SU-DHL-6 (cell line): Measurements from ENCODE around the gene NRF1.

Experiments
- H2AFZ ChIP-seq: fragments of 200-600 bp; sonication (generic); 2 replicates; pipeline ENCODE4 v1.6.1; 2014; ENCODE audit warnings: low read depth, mild to moderate bottlenecking, moderate library complexity, mixed read lengths, antibody characterized with exemption, low read length; ENCODE audit not compliant: severe bottlenecking
- H3F3A ChIP-seq: fragments of 200-600 bp; shearing (Covaris generic); 2 replicates; pipeline ENCODE4 v1.6.0; 2016; ENCODE audit warnings: antibody characterized with exemption, mild to moderate bottlenecking; ENCODE audit not compliant: insufficient read depth
- H3K27ac ChIP-seq: fragments of 200-600 bp; sonication (generic); 2 replicates; pipeline ENCODE4 v1.5.1; 2016; ENCODE audit warnings: low read depth, mild to moderate bottlenecking, low read length, moderate library complexity, mixed read lengths
- H3K27me3 ChIP-seq: fragments of 200-600 bp; sonication (generic), shearing (Covaris generic); 2 replicates; pipeline ENCODE4 v1.6.0; 2014; ENCODE audit warnings: mild to moderate bottlenecking, low read length
- H3K36me3 ChIP-seq: fragments of 200-600 bp; sonication (generic); 2 replicates; pipeline ENCODE4 v1.6.1; 2014; ENCODE audit warnings: mild to moderate bottlenecking, low read length, mixed read lengths
- H3K4me2 ChIP-seq: fragments of 300-600, 200-600 bp; shearing (Covaris generic), sonication (generic); 2 replicates; pipeline ENCODE4 v1.6.0; 2014; ENCODE audit warnings: low read length, low read depth, mild to moderate bottlenecking; ENCODE audit not compliant: poor library complexity, severe bottlenecking
- H3K4me3 ChIP-seq: fragments of 200-600 bp; sonication (generic); 2 replicates; pipeline ENCODE4 v1.5.1; 2014; ENCODE audit warnings: antibody characterized with exemption, low read length, mild to moderate bottlenecking, mixed read lengths; ENCODE audit not compliant: insufficient read depth, poor library complexity, severe bottlenecking
- H3K79me2 ChIP-seq: fragments of 200-600 bp; sonication (generic); 2 replicates; pipeline ENCODE4 v1.6.1; 2014; ENCODE audit warnings: mild to moderate bottlenecking, low read length, moderate library complexity; ENCODE audit not compliant: insufficient read depth
- H3K9ac ChIP-seq: fragments of 200-600 bp; sonication (generic); 2 replicates; pipeline ENCODE4 v1.7.0; 2014; ENCODE audit warnings: mild to moderate bottlenecking, low read length
- H3K9me2 ChIP-seq: fragments of 200-600 bp; sonication (generic); replicated peaks from 2 replicates; pipeline ENCODE4 v1.6.1; 2014; ENCODE audit warnings: low read length; ENCODE audit not compliant: insufficient read depth
- H3K9me3 ChIP-seq: fragments of 200-600 bp; sonication (generic); 2 replicates; pipeline ENCODE4 v1.6.1; 2014; ENCODE audit warnings: low read length, mixed read lengths; ENCODE audit not compliant: insufficient read depth
- H4K20me1 ChIP-seq: fragments of 200-600 bp; sonication (generic); 2 replicates; pipeline ENCODE4 v1.6.1; 2014; ENCODE audit warnings: low read depth, mild to moderate bottlenecking, antibody characterized with exemption, low read length, moderate library complexity, mixed read lengths
- EZH2phosphoT487 ChIP-seq: fragments of 200-600 bp; sonication (generic), shearing (Covaris generic); conservative IDR thresholded peaks from 2 replicates; pipeline ENCODE4 v1.6.1; 2018; ENCODE audit warnings: mild to moderate bottlenecking, antibody characterized with exemption, low read length, moderate library complexity, mixed read lengths
- TF ChIP-seq, protein P1 (sequence below): fragments of 200-600 bp; sonication (generic); IDR thresholded peaks from one replicate; pipeline ENCODE4 v1.5.1; 2017; ENCODE audit warnings: antibody characterized with exemption, mild to moderate bottlenecking, low read length, moderate library complexity; ENCODE audit not compliant: insufficient read depth, poor library complexity, severe bottlenecking

NRF1 gene

GRCh38 chr7:129719980-129720732 lies 108.6 kb downstream of the NRF1 start:
- Histone ChIP-seq H3K4me3 (no peak overlapping the region), H3K9ac (no peak overlapping the region), H3F3A (no peaks in the 10 kb centered on the region), H2AFZ (no peak overlapping the region), H4K20me1 (no peaks in the 10 kb centered on the region), H3K27me3 (no peaks in the 10 kb centered on the region), H3K27ac (no peak overlapping the region), H3K79me2 (no peaks in the 10 kb centered on the region), H3K4me2 (no peak overlapping the region), H3K9me2 (no peaks in the 10 kb centered on the region), H3K36me3 (no peaks in the 10 kb centered on the region), H3K9me3 (no peaks in the 10 kb centered on the region)
- TF ChIP-seq, protein P1, sequence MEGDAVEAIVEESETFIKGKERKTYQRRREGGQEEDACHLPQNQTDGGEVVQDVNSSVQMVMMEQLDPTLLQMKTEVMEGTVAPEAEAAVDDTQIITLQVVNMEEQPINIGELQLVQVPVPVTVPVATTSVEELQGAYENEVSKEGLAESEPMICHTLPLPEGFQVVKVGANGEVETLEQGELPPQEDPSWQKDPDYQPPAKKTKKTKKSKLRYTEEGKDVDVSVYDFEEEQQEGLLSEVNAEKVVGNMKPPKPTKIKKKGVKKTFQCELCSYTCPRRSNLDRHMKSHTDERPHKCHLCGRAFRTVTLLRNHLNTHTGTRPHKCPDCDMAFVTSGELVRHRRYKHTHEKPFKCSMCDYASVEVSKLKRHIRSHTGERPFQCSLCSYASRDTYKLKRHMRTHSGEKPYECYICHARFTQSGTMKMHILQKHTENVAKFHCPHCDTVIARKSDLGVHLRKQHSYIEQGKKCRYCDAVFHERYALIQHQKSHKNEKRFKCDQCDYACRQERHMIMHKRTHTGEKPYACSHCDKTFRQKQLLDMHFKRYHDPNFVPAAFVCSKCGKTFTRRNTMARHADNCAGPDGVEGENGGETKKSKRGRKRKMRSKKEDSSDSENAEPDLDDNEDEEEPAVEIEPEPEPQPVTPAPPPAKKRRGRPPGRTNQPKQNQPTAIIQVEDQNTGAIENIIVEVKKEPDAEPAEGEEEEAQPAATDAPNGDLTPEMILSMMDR, result no peak
- no peak for TF ChIP-seq EZH2phosphoT487

- Histone ChIP-seq H3F3A (no peaks in the 10 kb centered on the region), H3K9me3 (no peaks in the 10 kb centered on the region), H3K4me2 (no peak overlapping the region), H3K9me2 (no peaks in the 10 kb centered on the region), H3K27ac (no peak overlapping the region), H3K79me2 (no peaks in the 10 kb centered on the region), H3K36me3 (no peaks in the 10 kb centered on the region), H4K20me1 (no peaks in the 10 kb centered on the region), H3K27me3 (no peaks in the 10 kb centered on the region), H2AFZ (no peak overlapping the region), H3K4me3 (no peak overlapping the region), H3K9ac (no peak overlapping the region)
- TF ChIP-seq, protein P1, result no peak
- TF ChIP-seq EZH2phosphoT487, result no peak
These were observed 109.5 kb downstream of the NRF1 start for GRCh38 chr7:129721068-129721467.

DNA sequence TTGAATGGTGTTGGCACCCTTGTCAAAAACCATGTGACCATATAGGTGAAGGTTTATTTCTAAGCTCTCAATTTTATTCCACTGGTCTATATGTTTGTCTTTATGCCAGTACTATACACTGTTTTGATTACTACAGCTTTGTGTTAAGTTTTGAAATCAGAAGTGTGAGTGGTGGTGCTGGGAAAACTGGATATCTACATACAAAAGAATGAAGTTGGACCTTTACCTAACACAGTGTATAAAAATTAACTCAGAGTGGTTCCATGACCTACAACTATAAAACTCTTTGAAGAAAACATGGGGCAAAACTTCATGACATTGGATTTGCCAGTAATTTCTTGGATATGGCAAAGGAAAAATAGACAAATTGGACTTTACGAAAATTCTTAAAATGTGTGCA lies 112.2 kb downstream of the NRF1 start:
- no peaks in the 10 kb centered on the region for H3K36me3 ChIP-seq
- H2AFZ ChIP-seq, result no peak overlapping the region
- H3K4me3 ChIP-seq, result no peak overlapping the region
- H3K9me3 ChIP-seq, result no peaks in the 10 kb centered on the region
- H3K9ac ChIP-seq, result no peak overlapping the region
- no peaks in the 10 kb centered on the region for H3K9me2 ChIP-seq
- no peak overlapping the region for H3K4me2 ChIP-seq
- H3F3A ChIP-seq, result no peaks in the 10 kb centered on the region
- no peaks in the 10 kb centered on the region for H3K27me3 ChIP-seq
- no peaks in the 10 kb centered on the region for H3K79me2 ChIP-seq
- no peak overlapping the region for H3K27ac ChIP-seq
- TF ChIP-seq, protein P1, result no peak
- no peak for TF ChIP-seq EZH2phosphoT487
- no peaks in the 10 kb centered on the region for H4K20me1 ChIP-seq
